HL-60 (cell line): ENCODE data around the gene HOOK2.
A peak's percentile ranks its signal among the peaks of the same experiment; 100 is the strongest.

Experiments
- DNase-seq, 2 experiments: peaks; one replicate each; pipeline ENCODE4 v3.0.0-alpha.2; 2010 to 2020; ENCODE audit warnings: low read depth in 1 of 2, low spot score in 1 of 2
- H3K27ac ChIP-seq: fragments of 250-450 bp; sonication (Bioruptor Pico); replicated peaks from 2 replicates; pipeline ENCODE4 v1.5.1; 2020; ENCODE audit warnings: mild to moderate bottlenecking, moderate library complexity
- H3K27me3 ChIP-seq: fragments of 250-450 bp; sonication (Bioruptor Pico); 2 replicates; pipeline ENCODE4 v1.5.1; 2021; ENCODE audit warnings: mild to moderate bottlenecking, moderate library complexity; ENCODE audit not compliant: insufficient read depth, poor library complexity, severe bottlenecking
- H3K4me3 ChIP-seq: replicated peaks from 2 replicates; pipeline ENCODE4 v1.5.1; 2011; ENCODE audit warnings: mild to moderate bottlenecking, control low read depth, low read length; ENCODE audit not compliant: insufficient read depth
- CTCF ChIP-seq: IDR thresholded peaks from one replicate; pipeline ENCODE4 v1.5.1; 2011; ENCODE audit warnings: low read length, control low read depth, inconsistent platforms; ENCODE audit not compliant: insufficient read depth
- GABPA ChIP-seq: IDR thresholded peaks from 2 replicates; pipeline ENCODE4 v1.6.1; 2012; ENCODE audit warnings: low read depth
- POLR2AphosphoS5 ChIP-seq: IDR thresholded peaks from 2 replicates; pipeline ENCODE4 v1.6.1; 2012; ENCODE audit warnings: low read depth
- REST ChIP-seq: IDR thresholded peaks from 2 replicates; pipeline ENCODE4 v1.6.1; 2012; ENCODE audit warnings: low read depth; ENCODE audit not compliant: insufficient replicate concordance
- SPI1 ChIP-seq: IDR thresholded peaks from 2 replicates; pipeline ENCODE4 v1.6.1; 2012; ENCODE audit warnings: low read depth, mild to moderate bottlenecking, borderline replicate concordance

The HOOK2 gene

GRCh38 chr19:12788042-12788681 lies 12.8 kb upstream of the HOOK2 start:
- TF ChIP-seq REST = no peak
- TF ChIP-seq GABPA = no peak
- Histone ChIP-seq H3K4me3 (no peak overlapping the region), H3K27me3 (no peaks in the 10 kb centered on the region), H3K27ac (peak overlapping the region; percentile 95)
- no peak for DNase-seq

- DNase-seq = no peak
- H3K27ac ChIP-seq = peak overlapping the region; percentile 95
Observed at GRCh38 chr19:12787458-12787857, 12.1 kb upstream of the HOOK2 start.

GRCh38 chr19:12786952-12787351 lies 11.6 kb upstream of the HOOK2 start:
- TF ChIP-seq GABPA (no peak), SPI1 (no peak), POLR2AphosphoS5 (no peak)
- H3K27ac ChIP-seq = peak overlapping the region; percentile 95
- no peaks in the 10 kb centered on the region for H3K27me3 ChIP-seq
- H3K4me3 ChIP-seq = no peak overlapping the region
- DNase-seq = no peak

More at GRCh38 chr19:12787458-12787857, 12.1 kb upstream of the HOOK2 start:
- no peak for TF ChIP-seq SPI1
- no peak for TF ChIP-seq CTCF
- TF ChIP-seq GABPA = no peak
- TF ChIP-seq POLR2AphosphoS5 = no peak
- H3K27me3 ChIP-seq = no peaks in the 10 kb centered on the region
- H3K4me3 ChIP-seq = no peak overlapping the region

- Histone ChIP-seq H3K27me3 (no peaks in the 10 kb centered on the region), H3K27ac (peak overlapping the region; percentile 95), H3K4me3 (no peak overlapping the region)
- peak in 1 of 2 experiments; percentile 90 for DNase-seq
- TF ChIP-seq POLR2AphosphoS5 = peak; percentile 27; the same call in 1 of the 2 replicates
- TF ChIP-seq SPI1 = peak; percentile 66; the same call in 1 of the 2 replicates
- TF ChIP-seq REST = no peak
Observed at GRCh38 chr19:12786141-12786870, 11.0 kb upstream of the HOOK2 start.

- Histone ChIP-seq H3K27ac (peak overlapping the region; percentile 95), H3K27me3 (no peaks in the 10 kb centered on the region), H3K4me3 (no peak overlapping the region)
- TF ChIP-seq POLR2AphosphoS5 = 0 out of 2 replicates have a peak, but pooled peaks have one; percentile 26
- TF ChIP-seq SPI1 = peak; percentile 100
- no peak for TF ChIP-seq GABPA
- peak; percentile 82 to 87 for DNase-seq
Observed at GRCh38 chr19:12785431-12786031, 10.2 kb upstream of the HOOK2 start.
